T-helper 2 cell (primary cell): Measurements from ENCODE around the gene ZNF506.
"Not testable (repeated sequence)": the region's sequence is repeated elsewhere in the genome, so short reads cannot be mapped to it uniquely, and the experiment has no call there.

Experiments
- DNase-seq, 5 experiments: peaks; one replicate each; pipeline versions ENCODE4 v3.0.0 to v3.0.0-alpha.2; 2012 to 2022

ZNF506 gene

GRCh38 chr19:19744641-19745040 is 76.9 kb downstream of the ZNF506 start:
- DNase-seq: no peak

GRCh38 chr19:19743921-19744320 is 77.6 kb downstream of the ZNF506 start:
- DNase-seq: not testable (repeated sequence)

- no peak for DNase-seq
Measured at GRCh38 chr19:19743176-19743575, 78.4 kb downstream of the ZNF506 start.

GRCh38 chr19:19742773-19743172 is 78.8 kb downstream of the ZNF506 start:
- no peak for DNase-seq
